Glutamatergic neuron (in vitro differentiated cells): ENCODE data around the gene GAD2. TPM values are rescaled to one million over a fixed set of nuclear protein-coding genes. Genes with fewer than 3 reads are reported as not detected.

Source experiments
- DNase-seq: peaks from one replicate; pipeline ENCODE4 v3.0.0; 2022
- H3K27ac Mint-ChIP-seq: one replicate; pipeline ENCODE4 v1.8.0; 2020; ENCODE audit warnings: mild to moderate bottlenecking, mixed read lengths, inconsistent platforms; ENCODE audit not compliant: unreplicated experiment
- H3K27me3 Mint-ChIP-seq: one replicate; pipeline ENCODE4 v1.8.0; 2020; ENCODE audit warnings: mild to moderate bottlenecking, moderate library complexity, mixed read lengths, inconsistent platforms; ENCODE audit not compliant: unreplicated experiment
- H3K36me3 Mint-ChIP-seq: one replicate; pipeline ENCODE4 v1.8.0; 2020; ENCODE audit warnings: mild to moderate bottlenecking, mixed read lengths, inconsistent platforms; ENCODE audit not compliant: unreplicated experiment
- H3K4me1 Mint-ChIP-seq: one replicate; pipeline ENCODE4 v1.8.0; 2020; ENCODE audit warnings: mild to moderate bottlenecking, low read depth, mixed read lengths, inconsistent platforms; ENCODE audit not compliant: unreplicated experiment
- H3K4me3 Mint-ChIP-seq: one replicate; pipeline ENCODE4 v1.8.0; 2020; ENCODE audit warnings: mild to moderate bottlenecking, mixed read lengths, inconsistent platforms; ENCODE audit not compliant: unreplicated experiment
- H3K9me3 Mint-ChIP-seq: one replicate; pipeline ENCODE4 v1.8.0; 2020; ENCODE audit warnings: mild to moderate bottlenecking, moderate library complexity, mixed read lengths, inconsistent platforms; ENCODE audit not compliant: unreplicated experiment
- CTCF ChIP-seq: fragments of 200-600 bp; sonication (generic); IDR thresholded peaks from one replicate; pipeline ENCODE4 v1.5.0; 2021; ENCODE audit not compliant: partially characterized antibody, unreplicated experiment
- total RNA-seq: library from RNA; stranded (reverse); fragmentation: NEBNext Ultra II Directional; extraction: Animal tissue kit (Norgen Biotek cat#: 25700); gene quantifications from one replicate; pipeline ENCODE4 v1.2.1, GENCODE V29; 2021; ENCODE audit not compliant: unreplicated experiment

GAD2 gene
- total RNA-seq, 1 donor from 2014 or later = not detected

DNA sequence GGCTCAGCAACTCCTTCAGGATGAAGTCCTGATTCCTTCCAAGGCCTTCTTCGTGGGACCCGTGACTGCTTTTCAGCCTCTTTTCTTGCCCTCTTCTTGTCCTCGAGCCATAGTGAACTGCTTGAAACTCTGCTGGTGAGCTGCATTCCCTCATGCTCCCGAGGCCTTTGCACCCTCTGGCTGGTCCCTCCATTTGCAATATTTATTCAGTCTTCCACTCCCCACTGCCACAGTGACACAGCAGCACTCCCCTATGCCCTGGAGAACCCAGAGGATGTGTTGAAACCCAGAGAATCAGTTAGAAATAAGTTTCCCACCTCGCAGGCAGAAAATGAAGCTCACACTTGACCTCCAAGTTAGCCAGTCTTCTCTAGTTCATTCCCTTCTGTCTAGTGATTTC lies 22.3 kb upstream of the GAD2 start:
- TF ChIP-seq CTCF = no peak

DNA sequence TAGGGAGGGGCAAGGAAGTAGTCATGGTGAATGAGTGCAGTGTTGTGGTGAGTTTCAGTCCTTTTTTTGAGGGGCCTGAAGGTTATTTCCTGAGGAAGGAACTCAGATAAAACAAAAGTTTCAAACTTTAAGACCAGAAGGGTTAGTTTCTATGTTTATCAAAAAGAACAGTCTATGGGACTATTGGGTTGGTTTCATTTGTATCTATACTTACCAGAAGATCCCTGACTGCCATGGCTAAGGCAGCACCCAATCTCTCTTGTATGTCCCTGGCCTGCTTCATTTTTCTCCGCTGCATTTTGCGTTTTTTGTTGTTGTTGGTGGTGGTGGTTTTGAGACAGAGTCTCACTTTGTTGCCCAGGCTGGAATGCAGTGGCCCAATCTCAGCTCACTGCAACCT lies 19.3 kb upstream of the GAD2 start:
- no peak for DNase-seq
- no peaks in the 10 kb centered on the region for H3K4me1 Mint-ChIP-seq
- no peak overlapping the region for H3K27ac Mint-ChIP-seq
- H3K4me3 Mint-ChIP-seq = no peak overlapping the region
- no peaks in the 10 kb centered on the region for H3K9me3 Mint-ChIP-seq
- H3K36me3 Mint-ChIP-seq = no peaks in the 10 kb centered on the region
- TF ChIP-seq CTCF = no peak
- no peaks in the 10 kb centered on the region for H3K27me3 Mint-ChIP-seq

More for the DNA sequence above, 22.3 kb upstream of the GAD2 start:
- no peak for DNase-seq
- no peaks in the 10 kb centered on the region for H3K27me3 Mint-ChIP-seq
- H3K36me3 Mint-ChIP-seq = no peaks in the 10 kb centered on the region
- H3K27ac Mint-ChIP-seq = no peak overlapping the region
- H3K4me1 Mint-ChIP-seq = no peaks in the 10 kb centered on the region
- no peak overlapping the region for H3K4me3 Mint-ChIP-seq
- H3K9me3 Mint-ChIP-seq = no peaks in the 10 kb centered on the region

DNA sequence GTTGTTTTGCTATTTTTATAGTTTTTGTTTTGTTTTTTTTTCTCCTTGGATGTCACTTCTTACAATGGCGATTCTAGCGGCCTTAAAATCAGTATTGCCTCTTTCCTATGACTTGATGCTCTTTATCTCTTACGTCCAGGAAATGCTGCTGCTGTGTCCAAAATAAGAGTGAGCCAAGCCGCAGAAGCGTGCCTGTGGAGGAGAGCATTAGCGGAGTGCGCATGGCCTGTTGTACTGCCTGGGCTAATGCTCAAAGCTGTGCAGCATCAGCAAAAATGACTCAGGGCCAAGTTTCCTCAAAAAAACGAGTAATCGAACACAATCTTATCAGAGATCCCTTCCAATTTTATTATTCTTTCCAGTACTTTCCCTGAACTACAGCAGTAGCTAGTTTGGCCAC lies 18.5 kb upstream of the GAD2 start:
- no peak for DNase-seq
- Mint-ChIP-seq H3K27ac (no peak overlapping the region), H3K27me3 (no peaks in the 10 kb centered on the region), H3K9me3 (no peaks in the 10 kb centered on the region), H3K4me1 (no peaks in the 10 kb centered on the region), H3K4me3 (no peak overlapping the region), H3K36me3 (no peaks in the 10 kb centered on the region)
- no peak for TF ChIP-seq CTCF

- Mint-ChIP-seq H3K4me3 (no peak overlapping the region), H3K27ac (no peak overlapping the region), H3K9me3 (no peaks in the 10 kb centered on the region), H3K27me3 (no peaks in the 10 kb centered on the region), H3K36me3 (no peaks in the 10 kb centered on the region), H3K4me1 (no peaks in the 10 kb centered on the region)
- DNase-seq = no peak
- no peak for TF ChIP-seq CTCF
Observed at GRCh38 chr10:26199841-26200240, 16.7 kb upstream of the GAD2 start.

- H3K9me3 Mint-ChIP-seq = no peaks in the 10 kb centered on the region
- H3K27me3 Mint-ChIP-seq = no peaks in the 10 kb centered on the region
- H3K27ac Mint-ChIP-seq = no peak overlapping the region
- H3K4me1 Mint-ChIP-seq = no peaks in the 10 kb centered on the region
- DNase-seq = no peak
- H3K4me3 Mint-ChIP-seq = no peak overlapping the region
- H3K36me3 Mint-ChIP-seq = peaks cover 3% of the 10 kb centered on the region
- no peak for TF ChIP-seq CTCF
Observed at GRCh38 chr10:26205223-26205622, 11.4 kb upstream of the GAD2 start.
